Neural cell (in vitro differentiated cells): ENCODE measurements around the gene ADAMTSL2. TPM values are rescaled to one million over a fixed set of nuclear protein-coding genes. Genes with fewer than 3 reads are reported as not detected.

Experiments
- H2AFZ ChIP-seq: fragments of 200-600, 300-800 bp; sonication (generic), shearing (Covaris generic); 2 replicates; pipeline ENCODE4 v1.6.0; 2014; ENCODE audit warnings: low read depth, mild to moderate bottlenecking, antibody characterized with exemption, low read length, moderate library complexity
- H3F3A ChIP-seq: fragments of 200-600 bp; shearing (Covaris generic); 2 replicates; pipeline ENCODE4 v1.6.1; 2016; ENCODE audit warnings: mild to moderate bottlenecking, moderate library complexity, mixed read lengths, antibody characterized with exemption, low read length; ENCODE audit not compliant: insufficient read depth, poor library complexity, severe bottlenecking
- H3K27ac ChIP-seq: fragments of 200-600, 300-800 bp; sonication (generic), shearing (Covaris generic); 2 replicates; pipeline ENCODE4 v1.5.1; 2014; ENCODE audit warnings: mild to moderate bottlenecking, low read length, moderate library complexity
- H3K27me3 ChIP-seq: fragments of 300-800, 200-600 bp; sonication (generic), shearing (Covaris generic); 2 replicates; pipeline ENCODE4 v1.6.0; 2014; ENCODE audit warnings: mild to moderate bottlenecking, low read depth, low read length, moderate library complexity; ENCODE audit not compliant: insufficient read depth
- H3K36me3 ChIP-seq: fragments of 300-800, 200-600 bp; sonication (generic), shearing (Covaris generic); 2 replicates; pipeline ENCODE4 v1.5.1; 2014; ENCODE audit warnings: mild to moderate bottlenecking, antibody characterized with exemption, low read length, moderate library complexity; ENCODE audit not compliant: insufficient read depth
- H3K4me2 ChIP-seq: fragments of 300-800, 200-600 bp; sonication (generic), shearing (Covaris generic); 2 replicates; pipeline ENCODE4 v1.6.0; 2014; ENCODE audit warnings: mild to moderate bottlenecking, low read length
- H3K4me3 ChIP-seq: fragments of 300-800, 200-600 bp; sonication (generic), shearing (Covaris generic); 2 replicates; pipeline ENCODE4 v1.5.1; 2014; ENCODE audit warnings: mild to moderate bottlenecking, low read length, moderate library complexity
- H3K79me2 ChIP-seq: fragments of 200-600 bp; shearing (Covaris generic); replicated peaks from 2 replicates; pipeline ENCODE4 v1.6.0; 2014; ENCODE audit warnings: mild to moderate bottlenecking, low read length, moderate library complexity; ENCODE audit not compliant: insufficient read depth
- H3K9ac ChIP-seq: fragments of 300-800, 200-600 bp; sonication (generic), shearing (Covaris generic); 2 replicates; pipeline ENCODE4 v1.6.1; 2016; ENCODE audit warnings: mild to moderate bottlenecking, low read length, mixed read lengths
- H3K9me2 ChIP-seq: fragments of 200-600 bp; shearing (Covaris generic); 2 replicates; pipeline ENCODE4 v1.6.1; 2016; ENCODE audit warnings: mild to moderate bottlenecking, low read length, mixed read lengths; ENCODE audit not compliant: insufficient read depth
- H3K9me3 ChIP-seq: fragments of 200-600, 300-800 bp; sonication (generic), shearing (Covaris generic); 2 replicates; pipeline ENCODE4 v1.6.1; 2016; ENCODE audit warnings: mild to moderate bottlenecking, mixed run types, low read length, moderate library complexity, mixed read lengths
- H4K20me1 ChIP-seq: fragments of 200-600 bp; shearing (Covaris generic); 2 replicates; pipeline ENCODE4 v1.6.1; 2016; ENCODE audit warnings: mild to moderate bottlenecking, mixed run types; ENCODE audit not compliant: insufficient read depth
- EP300 ChIP-seq: fragments of 450-650 bp; conservative IDR thresholded peaks from 2 replicates; pipeline ENCODE4 v1.6.1; 2014; ENCODE audit warnings: antibody characterized with exemption, mild to moderate bottlenecking, moderate library complexity; ENCODE audit not compliant: poor library complexity, severe bottlenecking
- EZH2 ChIP-seq: fragments of 200-600, 300-800 bp; shearing (Covaris generic), sonication (generic); IDR thresholded peaks from 2 replicates; pipeline ENCODE4 v1.6.1; 2014; ENCODE audit warnings: antibody characterized with exemption, low read length, borderline replicate concordance, mild to moderate bottlenecking; ENCODE audit not compliant: insufficient read depth, poor library complexity, severe bottlenecking
- MXI1 ChIP-seq: fragments of 450-650 bp; conservative IDR thresholded peaks from 2 replicates; pipeline ENCODE4 v1.6.1; 2014; ENCODE audit warnings: antibody characterized with exemption, mild to moderate bottlenecking; ENCODE audit not compliant: poor library complexity, severe bottlenecking
- POLR2AphosphoS5 ChIP-seq: IDR thresholded peaks from 2 replicates; pipeline ENCODE4 v1.6.1; 2012
- RAD21 ChIP-seq: fragments of 450-650 bp; conservative IDR thresholded peaks from 2 replicates; pipeline ENCODE4 v1.6.1; 2014; ENCODE audit warnings: antibody characterized with exemption, mild to moderate bottlenecking, moderate library complexity
- REST ChIP-seq: IDR thresholded peaks from 2 replicates; pipeline ENCODE4 v1.6.1; 2012; ENCODE audit warnings: borderline replicate concordance
- SMC3 ChIP-seq: fragments of 450-650 bp; conservative IDR thresholded peaks from 2 replicates; pipeline ENCODE4 v1.6.1; 2014; ENCODE audit warnings: antibody characterized with exemption, mild to moderate bottlenecking, moderate library complexity; ENCODE audit not compliant: poor library complexity
- TAF1 ChIP-seq: IDR thresholded peaks from 2 replicates; pipeline ENCODE4 v1.6.1; 2012; ENCODE audit warnings: low read depth
- polyA plus RNA-seq: library from polyadenylated mRNA; depleted of rRNA; stranded (reverse); fragments of >200 nt; gene quantifications from 2 replicates; pipeline ENCODE4 v1.2.3, GENCODE V29; 2014
- TF ChIP-seq, protein P1 (sequence below): fragments of 450-650 bp; IDR thresholded peaks from 2 replicates; pipeline ENCODE4 v1.5.1; 2014; ENCODE audit warnings: antibody characterized with exemption, mild to moderate bottlenecking, moderate library complexity; ENCODE audit not compliant: poor library complexity, severe bottlenecking

ADAMTSL2 gene
- polyA plus RNA-seq, 1 donor from 2014 or later: 0.85 TPM

DNA sequence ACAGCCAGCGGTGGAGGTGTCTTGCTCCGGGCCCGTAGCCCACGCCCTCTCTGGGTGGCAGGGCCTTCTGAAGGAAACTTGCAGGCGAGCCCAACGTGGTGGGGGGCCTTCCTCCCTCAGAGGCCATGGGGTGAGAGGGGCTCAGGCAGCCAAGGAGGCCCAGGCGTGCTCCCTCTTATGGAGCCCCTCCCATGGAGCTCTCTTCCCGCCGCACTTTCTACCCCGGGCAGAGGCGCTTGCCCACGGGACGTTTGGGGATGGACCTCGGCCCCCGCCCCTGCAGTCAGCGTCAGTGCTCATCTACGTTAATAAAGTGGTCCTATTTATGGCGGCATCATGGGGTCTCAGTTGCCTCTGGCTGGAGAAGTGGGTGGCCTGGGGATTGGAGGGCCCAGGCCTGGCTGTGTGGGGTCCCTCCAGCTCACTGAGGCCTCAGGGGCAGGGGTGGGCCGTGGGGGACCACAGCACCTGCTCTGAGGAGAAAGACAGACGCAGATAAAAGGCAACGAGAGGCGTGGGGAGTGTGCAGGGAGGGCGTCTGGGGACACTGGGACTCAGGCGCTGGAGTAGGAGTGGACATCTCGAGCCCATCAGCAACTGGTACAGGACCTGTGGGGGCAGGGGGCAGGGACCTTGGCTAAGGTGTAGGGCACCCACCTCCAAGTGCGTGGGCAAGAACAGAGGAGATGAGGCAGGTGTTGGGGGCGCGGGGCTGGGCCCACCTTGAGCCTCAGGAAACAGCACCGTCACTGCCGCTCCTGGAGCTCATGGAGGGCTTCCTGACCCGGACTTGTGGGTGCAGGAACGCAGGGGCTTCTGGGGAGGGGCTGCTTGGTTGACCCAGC, 40.9 kb downstream of the ADAMTSL2 start:
- Histone ChIP-seq H3K27ac (no peak overlapping the region), H3K4me3 (no peak overlapping the region), H3F3A (no peaks in the 10 kb centered on the region), H3K9ac (no peak overlapping the region), H3K9me2 (no peaks in the 10 kb centered on the region), H3K9me3 (no peaks in the 10 kb centered on the region), H3K27me3 (no peaks in the 10 kb centered on the region), H3K36me3 (no peaks in the 10 kb centered on the region), H3K4me2 (no peak overlapping the region), H3K79me2 (no peaks in the 10 kb centered on the region), H2AFZ (no peak overlapping the region), H4K20me1 (no peaks in the 10 kb centered on the region)
- TF ChIP-seq EP300 (no peak), TAF1 (no peak), SMC3 (no peak), POLR2AphosphoS5 (no peak), MXI1 (no peak), REST (no peak), EZH2 (no peak), RAD21 (no peak)
- TF ChIP-seq, protein P1, sequence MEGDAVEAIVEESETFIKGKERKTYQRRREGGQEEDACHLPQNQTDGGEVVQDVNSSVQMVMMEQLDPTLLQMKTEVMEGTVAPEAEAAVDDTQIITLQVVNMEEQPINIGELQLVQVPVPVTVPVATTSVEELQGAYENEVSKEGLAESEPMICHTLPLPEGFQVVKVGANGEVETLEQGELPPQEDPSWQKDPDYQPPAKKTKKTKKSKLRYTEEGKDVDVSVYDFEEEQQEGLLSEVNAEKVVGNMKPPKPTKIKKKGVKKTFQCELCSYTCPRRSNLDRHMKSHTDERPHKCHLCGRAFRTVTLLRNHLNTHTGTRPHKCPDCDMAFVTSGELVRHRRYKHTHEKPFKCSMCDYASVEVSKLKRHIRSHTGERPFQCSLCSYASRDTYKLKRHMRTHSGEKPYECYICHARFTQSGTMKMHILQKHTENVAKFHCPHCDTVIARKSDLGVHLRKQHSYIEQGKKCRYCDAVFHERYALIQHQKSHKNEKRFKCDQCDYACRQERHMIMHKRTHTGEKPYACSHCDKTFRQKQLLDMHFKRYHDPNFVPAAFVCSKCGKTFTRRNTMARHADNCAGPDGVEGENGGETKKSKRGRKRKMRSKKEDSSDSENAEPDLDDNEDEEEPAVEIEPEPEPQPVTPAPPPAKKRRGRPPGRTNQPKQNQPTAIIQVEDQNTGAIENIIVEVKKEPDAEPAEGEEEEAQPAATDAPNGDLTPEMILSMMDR: no peak

GRCh38 chr9:133576031-133576874, 41.7 kb downstream of the ADAMTSL2 start:
- H3K9me3 ChIP-seq: no peaks in the 10 kb centered on the region
- H3K36me3 ChIP-seq: no peaks in the 10 kb centered on the region
- H3K9ac ChIP-seq: no peak overlapping the region
- H3K27me3 ChIP-seq: no peaks in the 10 kb centered on the region
- H3K9me2 ChIP-seq: no peaks in the 10 kb centered on the region
- no peaks in the 10 kb centered on the region for H4K20me1 ChIP-seq
- H3K4me2 ChIP-seq: no peak overlapping the region
- no peaks in the 10 kb centered on the region for H3F3A ChIP-seq
- H3K4me3 ChIP-seq: no peak overlapping the region
- TF ChIP-seq EZH2 (no peak), MXI1 (no peak), EP300 (no peak), SMC3 (no peak), POLR2AphosphoS5 (no peak), RAD21 (no peak), REST (no peak), TAF1 (no peak)
- TF ChIP-seq, protein P1: no peak
- no peak overlapping the region for H2AFZ ChIP-seq
- no peak overlapping the region for H3K27ac ChIP-seq
- no peaks in the 10 kb centered on the region for H3K79me2 ChIP-seq
